Activated T-cell treated with anti-CD3 and anti-CD28 coated beads for 4 hours (primary cell): ENCODE measurements around the gene TARBP1.
"Not testable (repeated sequence)": the region's sequence is repeated elsewhere in the genome, so short reads cannot be mapped to it uniquely, and the experiment has no call there.

ENCODE experiments used
- DNase-seq: peaks from one replicate; pipeline ENCODE4 v3.0.0-alpha.2; 2020

The TARBP1 gene

DNA sequence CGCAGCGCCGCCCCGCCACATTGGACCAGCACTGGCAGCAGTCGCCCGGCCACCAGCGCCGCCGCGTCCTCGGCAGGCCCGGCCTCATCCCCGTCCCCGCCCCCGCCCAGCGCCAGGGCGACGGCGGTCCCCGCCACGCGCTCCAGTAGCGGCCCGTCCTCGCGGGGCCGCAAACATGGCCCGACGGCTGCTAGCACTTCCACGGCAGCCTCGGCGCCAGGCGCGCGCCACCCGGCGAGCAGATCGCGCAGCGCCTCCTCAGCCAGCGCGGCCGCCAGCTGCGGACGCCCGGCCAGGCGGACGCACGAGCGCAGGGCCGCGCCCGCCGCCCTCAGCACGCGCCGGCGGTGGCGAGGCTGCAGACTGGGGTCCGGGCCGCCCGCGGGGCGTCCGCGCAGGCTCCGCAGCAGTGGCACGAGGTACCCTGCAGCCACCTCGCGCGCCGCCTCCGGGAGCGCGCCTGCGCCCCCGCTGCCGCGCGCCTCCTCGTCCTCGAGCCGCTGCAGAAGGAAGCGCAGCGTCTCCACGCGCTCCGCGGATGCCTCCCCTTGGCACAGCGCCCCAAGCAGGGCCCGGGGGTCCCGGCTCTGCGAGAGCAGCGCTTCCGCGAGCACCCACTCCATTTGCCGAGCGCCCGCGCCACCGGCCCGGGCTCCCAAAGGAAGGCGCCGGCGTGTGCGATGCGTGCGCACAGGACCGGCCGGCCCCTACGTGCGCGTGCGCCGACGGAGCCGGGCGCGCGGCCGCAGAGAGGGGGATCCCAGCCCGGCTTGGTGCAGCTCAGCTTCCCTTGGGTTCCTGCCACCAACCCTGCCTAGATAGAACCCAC is at the start of gene TARBP1:
Gene TARBP1, minus strand, starts transcription at position 699 of the 829 bp plus-strand sequence. Its CDS starts 76 bp downstream, at position 623.
- DNase-seq: peak; percentile 60

GRCh38 chr1:234528074-234528865 is 49.3 kb upstream of the TARBP1 start:
- DNase-seq: no peak

DNA sequence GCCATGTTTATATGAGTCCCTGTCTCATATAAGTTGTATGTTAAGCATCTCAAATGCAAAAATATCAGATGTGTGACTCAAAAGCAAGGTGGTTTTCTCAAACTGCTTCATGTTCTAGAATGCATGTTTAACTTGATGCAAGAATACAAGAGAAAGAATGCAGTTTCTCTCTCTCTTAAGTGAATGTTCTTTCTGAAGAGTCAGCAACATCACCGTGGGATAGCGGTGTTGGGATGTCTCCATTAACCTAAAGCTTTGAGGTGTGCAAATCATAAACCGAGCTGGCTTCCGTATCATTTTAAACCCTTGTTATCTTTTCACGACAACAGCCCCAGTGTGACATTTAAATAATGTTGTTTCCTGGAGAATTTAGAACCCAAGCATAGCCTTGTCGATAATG is 48.4 kb upstream of the TARBP1 start:
- no peak for DNase-seq

DNA sequence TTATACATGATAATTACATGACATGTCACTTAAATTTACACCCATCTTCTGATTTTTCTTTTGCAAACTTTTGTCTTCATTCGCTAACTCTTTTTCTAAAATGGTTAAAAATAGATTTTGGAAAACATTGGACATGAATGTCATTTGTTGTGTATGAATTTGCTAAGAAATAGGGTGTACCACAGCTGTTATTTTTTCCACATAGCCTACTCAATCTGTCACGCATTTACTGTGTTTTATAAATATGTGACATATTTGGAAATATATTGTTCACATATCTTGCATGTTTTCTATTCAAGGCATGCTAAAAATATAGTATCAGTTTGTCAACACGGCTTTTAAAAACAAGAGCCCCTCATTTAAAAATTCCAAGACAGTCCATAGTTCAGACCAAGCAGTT is 47.9 kb upstream of the TARBP1 start:
- DNase-seq: no peak

- DNase-seq: no peak
Measured at GRCh38 chr1:234525099-234525799, 46.3 kb upstream of the TARBP1 start.

DNA sequence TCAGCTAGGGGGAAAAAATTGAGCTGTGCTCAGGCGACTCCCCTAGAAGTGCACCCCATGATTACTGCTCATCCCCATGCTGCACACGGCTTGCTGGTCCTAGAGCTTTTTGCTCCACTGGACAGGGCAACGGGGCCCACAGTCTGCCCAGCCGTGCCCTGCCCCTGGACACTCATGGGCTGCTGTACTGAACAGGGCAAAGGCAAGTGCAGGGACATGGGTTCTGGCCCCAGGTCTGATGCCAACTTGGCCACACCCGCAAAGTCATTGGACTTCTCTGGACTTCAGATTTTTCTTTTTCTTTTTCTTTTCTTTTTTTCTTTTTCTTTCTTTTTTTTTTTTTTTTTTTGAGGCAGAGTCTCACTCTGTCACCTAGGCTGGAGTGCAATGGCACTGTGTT is 42.9 kb upstream of the TARBP1 start:
- no peak for DNase-seq

- no peak for DNase-seq
Measured at GRCh38 chr1:234520908-234521817, 42.2 kb upstream of the TARBP1 start.

DNA sequence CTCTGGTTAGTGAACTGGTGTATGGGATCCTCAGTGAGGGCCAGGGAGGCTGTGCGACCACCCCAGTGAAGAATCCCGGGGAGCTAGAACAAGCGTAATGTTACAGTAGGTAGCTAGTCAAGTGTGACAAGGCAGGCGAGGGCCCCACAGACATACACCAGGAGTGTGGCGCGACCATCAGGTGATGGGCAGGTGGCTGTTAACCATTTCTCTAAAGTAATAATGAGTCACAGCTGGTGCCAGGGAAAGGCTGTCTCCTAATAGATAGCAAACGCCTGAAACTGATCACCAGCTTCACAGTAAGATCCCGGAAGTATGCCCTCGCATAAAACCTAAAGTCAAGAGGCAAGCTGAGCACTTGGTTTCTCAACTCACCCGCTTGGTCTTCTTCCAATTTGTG is 40.5 kb upstream of the TARBP1 start:
- DNase-seq: no peak

DNA sequence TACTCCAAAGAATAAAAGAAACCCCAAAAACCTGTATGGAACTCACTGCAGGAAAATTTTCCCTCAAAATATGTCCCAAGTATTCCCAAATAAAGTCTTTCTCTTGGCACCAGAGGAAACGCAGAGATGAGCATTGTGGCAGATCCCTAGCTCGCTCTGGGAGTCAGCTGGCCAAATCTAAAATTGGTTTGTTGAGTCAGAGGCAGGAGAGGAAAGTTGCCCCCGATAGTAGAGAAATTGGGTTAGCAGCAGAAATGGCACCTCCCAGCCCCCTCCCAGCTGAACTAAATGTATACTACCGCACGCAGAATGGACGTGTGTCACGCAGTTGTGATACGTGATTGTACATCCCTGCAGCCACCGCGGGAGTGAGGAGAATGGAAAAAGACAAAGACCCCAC is 39.9 kb upstream of the TARBP1 start:
- DNase-seq: no peak

- not testable (repeated sequence) for DNase-seq
Measured at GRCh38 chr1:234518086-234518485, 39.1 kb upstream of the TARBP1 start.

GRCh38 chr1:234517110-234517802 is 38.3 kb upstream of the TARBP1 start:
- no peak for DNase-seq

- DNase-seq: no peak
Measured at GRCh38 chr1:234515821-234516241, 36.9 kb upstream of the TARBP1 start.

DNA sequence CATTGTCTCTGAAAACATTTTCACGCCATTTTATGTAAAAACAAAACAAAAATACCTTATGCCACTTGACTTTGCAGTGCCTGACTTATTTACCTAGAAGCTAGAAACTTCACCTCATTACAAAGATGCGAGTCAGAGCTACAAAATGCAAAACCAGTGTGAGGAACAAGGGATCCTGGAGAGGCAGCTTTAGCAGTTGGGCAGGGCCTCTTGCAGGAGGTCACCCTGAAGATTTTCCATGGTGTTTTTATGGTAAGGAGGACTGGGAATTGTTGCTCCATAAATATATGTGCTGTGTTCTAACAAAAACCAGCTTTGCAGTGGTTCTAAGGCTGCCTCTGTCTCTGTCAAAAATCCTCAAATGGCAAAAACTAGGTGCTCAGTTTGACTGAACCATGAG is 36.4 kb upstream of the TARBP1 start:
- DNase-seq: no peak

GRCh38 chr1:234512451-234512861 is 33.5 kb upstream of the TARBP1 start:
- DNase-seq: no peak

DNA sequence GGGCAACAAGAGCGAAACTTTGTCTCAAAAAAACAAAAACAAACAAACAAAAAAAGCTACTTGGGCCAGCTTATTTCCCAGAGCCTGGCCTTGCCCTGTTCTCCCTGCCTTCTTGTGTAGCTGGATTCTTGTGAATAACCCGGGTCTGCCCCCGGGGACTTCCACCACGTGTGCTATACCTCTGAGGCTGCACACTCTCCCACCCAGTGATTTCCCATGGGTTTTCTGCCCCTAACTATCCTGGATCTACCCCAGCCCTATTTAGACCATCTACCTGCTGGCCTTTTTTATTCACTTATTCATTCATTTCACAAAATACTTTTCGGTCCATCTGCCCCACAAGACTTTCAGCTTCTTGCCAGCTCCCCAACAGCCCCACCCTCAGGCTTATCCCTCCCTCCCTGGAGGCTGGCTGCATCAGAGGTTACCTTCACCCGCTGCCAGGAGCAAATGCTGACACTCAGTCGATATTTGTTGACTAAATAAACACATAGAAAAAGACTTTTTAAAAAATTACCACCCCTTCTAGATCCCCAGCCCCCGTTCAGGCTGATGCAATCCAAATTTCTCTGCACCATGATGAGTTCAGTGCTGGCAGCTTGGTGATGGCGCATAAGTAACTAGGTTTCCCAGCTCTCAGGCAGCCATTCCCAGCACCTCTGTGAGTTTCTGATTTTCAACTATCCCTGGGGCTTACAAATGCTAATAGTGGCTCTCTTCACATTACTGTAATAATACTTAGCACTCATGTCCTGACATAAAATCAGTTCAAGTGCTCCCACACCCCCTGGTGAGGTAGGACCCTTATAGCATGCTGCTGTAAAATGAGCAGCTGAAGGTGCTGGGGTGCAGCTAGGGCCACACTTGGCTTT is 30.7 kb upstream of the TARBP1 start:
- no peak for DNase-seq

DNA sequence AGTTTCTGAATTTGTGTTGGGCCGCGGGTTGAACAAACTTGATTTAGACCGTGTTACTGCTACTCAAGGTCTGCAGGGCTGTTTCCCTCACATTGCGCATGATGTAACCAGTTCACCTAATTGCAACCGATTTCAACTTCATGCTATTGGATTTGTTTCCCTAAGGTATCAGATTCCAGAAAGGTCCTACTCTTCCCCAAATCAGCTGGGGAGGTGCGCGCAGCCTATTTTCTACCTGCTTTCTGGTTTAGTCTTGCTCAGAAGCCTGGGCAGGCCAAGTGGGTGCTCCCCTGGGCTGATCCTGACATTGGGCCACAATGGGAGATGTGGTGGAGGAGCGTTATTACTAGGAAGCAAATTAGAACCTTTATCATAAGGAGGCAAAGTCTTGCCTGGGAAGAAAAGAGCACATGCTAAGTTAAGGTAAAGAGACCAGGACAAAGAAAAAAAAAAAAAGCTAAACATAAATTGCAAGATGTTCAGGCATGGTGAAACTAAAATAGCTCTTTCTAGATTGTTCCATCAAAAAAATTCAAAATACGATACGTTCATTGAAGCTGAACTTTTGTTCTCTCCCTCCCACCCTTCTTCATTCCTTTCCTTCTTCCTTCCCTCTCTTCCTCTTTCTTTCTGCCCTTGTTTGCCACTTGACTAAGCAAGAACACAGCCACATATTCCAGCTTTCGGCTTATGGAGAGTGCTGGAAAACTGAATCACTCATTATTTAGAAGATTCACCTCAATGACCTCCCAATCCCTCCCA is 28.8 kb upstream of the TARBP1 start:
- DNase-seq: no peak

GRCh38 chr1:234507089-234507488 is 28.1 kb upstream of the TARBP1 start:
- no peak for DNase-seq

DNA sequence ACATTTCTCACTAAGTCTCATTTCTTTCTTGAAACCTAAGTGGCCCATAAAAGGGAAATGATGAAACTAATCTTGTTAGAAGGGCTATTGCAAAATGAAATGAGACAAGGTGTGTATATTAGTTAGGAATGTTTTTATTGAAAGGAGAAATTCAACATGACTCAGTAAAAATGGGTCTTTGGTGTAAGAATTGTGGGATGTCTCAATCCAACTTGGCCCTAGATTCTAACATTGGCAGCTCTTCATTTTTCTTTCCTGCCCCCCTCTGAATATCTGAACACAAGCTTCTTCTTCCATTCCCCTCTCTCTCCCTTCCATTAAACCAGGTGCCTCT is 26.8 kb upstream of the TARBP1 start:
- no peak for DNase-seq

- DNase-seq: no peak
Measured at GRCh38 chr1:234504969-234505768, 26.2 kb upstream of the TARBP1 start.
